HEK293T (cell line): ENCODE results near the gene RTTN.

Experiments used
- BHLHE40 ChIP-seq: fragments of 450-650 bp; IDR thresholded peaks from 2 replicates; pipeline ENCODE4 v1.6.1; 2016; ENCODE audit warnings: mild to moderate bottlenecking, moderate library complexity, borderline replicate concordance
- CTBP1 ChIP-seq: fragments of 450-650 bp; IDR thresholded peaks from 2 replicates; pipeline ENCODE4 v1.6.1; 2016; ENCODE audit warnings: borderline replicate concordance
- HDGF ChIP-seq: fragments of 450-650 bp; IDR thresholded peaks from 2 replicates; pipeline ENCODE4 v1.6.1; 2017; ENCODE audit warnings: antibody characterized with exemption, borderline replicate concordance
- SP1 ChIP-seq: fragments of 450-650 bp; IDR thresholded peaks from 2 replicates; pipeline ENCODE4 v1.6.1; 2017
- SUZ12 ChIP-seq: fragments of 450-650 bp; IDR thresholded peaks from 2 replicates; pipeline ENCODE4 v1.6.1; 2016; ENCODE audit warnings: mild to moderate bottlenecking
- ZNF384 ChIP-seq: fragments of 450-650 bp; IDR thresholded peaks from 2 replicates; pipeline ENCODE4 v1.6.1; 2016

DNA sequence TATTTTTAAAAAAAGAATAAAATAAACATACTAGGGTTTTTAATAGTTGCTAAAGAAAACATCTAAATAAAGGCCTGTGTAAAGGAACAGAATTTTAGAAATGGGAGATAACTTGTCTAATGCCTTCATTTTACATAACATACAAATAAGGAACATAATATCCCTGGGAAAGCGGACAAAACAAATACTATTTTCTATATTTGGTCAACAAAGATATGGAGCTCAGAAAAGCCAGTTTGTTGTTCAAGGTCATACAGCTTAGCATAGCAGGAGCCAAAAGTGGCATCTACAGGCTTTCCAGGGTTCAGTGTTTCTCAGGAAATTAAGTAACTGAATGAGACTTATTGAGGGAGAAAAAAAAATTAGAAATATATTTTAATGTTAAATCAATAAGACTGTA lies 184.4 kb downstream of the RTTN start:
- TF ChIP-seq SP1: no peak
- no peak for TF ChIP-seq ZNF384
- no peak for TF ChIP-seq HDGF
- TF ChIP-seq BHLHE40: no peak
- TF ChIP-seq CTBP1: no peak
- no peak for TF ChIP-seq SUZ12
